Measurements from ENCODE around the gene ANKRD13D. TPM values are rescaled to one million over a fixed set of nuclear protein-coding genes. Genes with fewer than 3 reads are reported as not detected.
A peak's percentile ranks its signal among the peaks of the same experiment; 100 is the strongest.

Gene ANKRD13D
- 9.8 TPM for total RNA-seq

- ATAC-seq (no peak), DNase-seq (ENCODE audit: low spot score) (no peak)
Observed at GRCh38 chr11:67289226-67289650, at the start of gene ANKRD13D. Gene ANKRD13D, plus strand, starts transcription at chr11:67289303. Its CDS starts 158 bp downstream, at chr11:67289461.

GRCh38 chr11:67239783-67240575, 49.1 kb upstream of the ANKRD13D start:
- peak; percentile 94 for ATAC-seq
- DNase-seq (ENCODE audit: low spot score) = peak; percentile 97

- peak; percentile 57 for ATAC-seq
- peak; percentile 75 for DNase-seq (ENCODE audit: low spot score)
Observed at GRCh38 chr11:67240576-67241389, 48.3 kb upstream of the ANKRD13D start.

DNA sequence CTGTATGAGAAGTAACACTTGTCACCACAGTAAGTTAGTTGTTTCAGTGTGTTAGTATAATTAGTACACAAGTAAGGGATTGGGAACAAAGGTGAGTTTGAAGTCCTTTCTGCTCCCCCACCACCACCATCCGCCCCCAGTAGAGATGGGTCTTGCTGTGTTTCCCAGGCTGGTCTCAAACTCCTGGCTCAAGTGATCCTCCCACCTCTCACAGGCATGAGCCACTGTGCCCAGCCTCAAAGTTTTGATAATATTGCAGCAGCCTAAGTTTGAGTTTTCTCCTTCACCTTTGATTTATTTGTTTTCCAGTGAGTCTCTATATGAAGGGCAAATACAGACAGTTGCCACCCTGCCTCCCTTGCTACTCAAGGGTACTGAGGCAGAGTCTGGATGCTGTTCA, 46.6 kb upstream of the ANKRD13D start:
- ATAC-seq = no peak
- no peak for DNase-seq (ENCODE audit: low spot score)

DNA sequence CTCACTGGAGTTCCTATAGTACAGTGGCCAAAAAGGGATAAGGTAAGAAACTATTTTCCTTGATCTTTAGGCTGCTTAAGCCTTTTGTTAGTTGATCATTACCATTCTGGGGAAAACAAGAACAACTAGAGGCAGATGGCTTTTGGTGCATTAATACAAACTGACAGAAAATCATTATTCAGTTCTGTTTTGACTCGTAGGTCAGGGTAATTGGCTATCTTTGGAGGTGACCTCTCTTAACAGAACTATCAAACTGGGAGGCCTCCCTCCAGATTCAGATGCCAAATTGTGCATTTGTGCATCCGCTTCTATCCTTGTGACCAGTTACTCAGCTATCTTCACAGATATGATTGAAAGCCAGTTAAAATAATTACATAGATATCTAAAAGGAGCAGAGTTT, 46.1 kb upstream of the ANKRD13D start:
- ATAC-seq (no peak), DNase-seq (ENCODE audit: low spot score) (no peak)

- ATAC-seq = no peak
- DNase-seq (ENCODE audit: low spot score) = no peak
Observed at GRCh38 chr11:67245046-67245445, 44.1 kb upstream of the ANKRD13D start.

GRCh38 chr11:67247946-67248550, 41.1 kb upstream of the ANKRD13D start:
- no peak for DNase-seq (ENCODE audit: low spot score)
- ATAC-seq = peak; percentile 13

GRCh38 chr11:67248653-67249052, 40.5 kb upstream of the ANKRD13D start:
- DNase-seq (ENCODE audit: low spot score) (peak; percentile 95), ATAC-seq (peak; percentile 91)

DNA sequence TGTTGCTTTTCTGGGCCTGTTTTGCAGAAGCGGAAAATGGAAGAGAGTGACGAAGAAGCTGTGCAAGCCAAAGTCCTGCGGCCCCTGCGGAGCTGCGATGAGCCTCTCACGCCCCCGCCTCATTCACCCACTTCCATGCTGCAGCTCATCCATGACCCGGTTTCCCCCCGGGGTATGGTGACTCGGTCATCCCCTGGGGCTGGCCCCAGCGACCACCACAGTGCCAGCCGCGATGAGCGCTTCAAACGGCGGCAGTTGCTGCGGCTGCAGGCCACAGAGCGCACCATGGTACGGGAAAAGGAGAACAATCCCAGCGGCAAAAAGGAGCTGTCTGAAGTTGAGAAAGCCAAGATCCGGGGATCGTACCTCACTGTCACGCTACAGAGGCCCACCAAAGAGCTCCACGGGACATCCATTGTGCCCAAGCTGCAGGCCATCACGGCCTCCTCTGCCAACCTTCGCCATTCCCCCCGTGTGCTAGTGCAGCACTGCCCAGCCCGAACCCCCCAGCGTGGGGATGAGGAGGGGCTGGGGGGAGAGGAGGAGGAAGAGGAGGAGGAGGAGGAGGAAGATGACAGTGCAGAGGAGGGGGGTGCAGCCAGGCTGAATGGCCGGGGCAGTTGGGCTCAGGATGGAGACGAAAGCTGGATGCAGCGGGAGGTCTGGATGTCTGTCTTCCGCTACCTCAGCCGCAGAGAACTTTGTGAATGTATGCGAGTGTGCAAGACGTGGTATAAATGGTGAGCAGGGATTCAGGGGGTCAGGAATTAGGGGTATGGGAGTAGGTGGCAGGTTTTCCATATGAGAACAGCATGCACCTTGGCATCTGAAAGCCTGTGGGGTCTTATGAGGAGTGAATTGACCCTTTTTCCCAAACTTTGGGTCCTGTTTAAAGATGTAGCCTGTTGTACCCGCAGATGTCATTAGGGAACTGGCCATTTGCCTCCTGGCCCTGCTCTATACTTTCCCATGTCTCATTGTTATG, 38.8 kb upstream of the ANKRD13D start:
- ATAC-seq (no peak), DNase-seq (ENCODE audit: low spot score) (no peak)

GRCh38 chr11:67251841-67252240, 37.3 kb upstream of the ANKRD13D start:
- DNase-seq (ENCODE audit: low spot score) (no peak), ATAC-seq (no peak)

GRCh38 chr11:67252831-67253239, 36.3 kb upstream of the ANKRD13D start:
- DNase-seq (ENCODE audit: low spot score) = no peak
- peak; percentile 24 for ATAC-seq

DNA sequence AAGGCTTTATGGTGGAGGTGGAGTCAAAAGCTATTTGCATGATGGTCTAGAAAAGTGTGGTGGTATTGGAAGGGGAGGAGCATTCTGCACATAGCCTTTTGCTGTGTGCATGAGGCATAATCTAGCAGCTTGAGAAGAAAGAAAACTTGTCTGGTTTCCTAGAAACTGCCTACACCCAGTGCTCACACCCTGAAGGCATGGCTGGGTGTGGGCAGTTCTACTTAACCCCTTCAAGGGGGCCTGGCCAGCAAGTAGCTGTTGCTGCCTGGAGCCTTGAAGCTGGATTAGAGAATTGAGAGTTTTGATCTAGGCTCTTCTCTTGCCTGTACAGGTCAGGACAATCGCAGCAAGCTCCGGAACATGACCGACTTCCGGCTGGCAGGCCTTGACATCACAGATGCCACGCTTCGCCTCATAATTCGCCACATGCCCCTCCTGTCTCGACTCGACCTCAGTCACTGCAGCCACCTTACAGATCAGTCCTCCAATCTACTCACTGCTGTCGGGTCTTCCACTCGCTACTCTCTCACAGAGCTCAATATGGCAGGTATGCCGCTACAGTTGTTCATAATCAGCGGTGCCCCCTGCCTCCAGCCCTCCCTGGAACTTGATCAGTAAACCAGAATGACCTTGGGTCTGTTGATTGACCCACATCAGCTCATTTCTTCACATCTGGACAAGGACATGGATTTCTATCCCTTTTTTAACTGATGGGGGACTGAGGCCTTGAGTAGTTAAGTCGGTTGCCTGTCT, 35.1 kb upstream of the ANKRD13D start:
- ATAC-seq (no peak), DNase-seq (ENCODE audit: low spot score) (peak; percentile 41)

GRCh38 chr11:67254798-67255197, 34.3 kb upstream of the ANKRD13D start:
- ATAC-seq (no peak), DNase-seq (ENCODE audit: low spot score) (peak; percentile 39)

- no peak for ATAC-seq
- peak; percentile 44 for DNase-seq (ENCODE audit: low spot score)
Observed at GRCh38 chr11:67255353-67255752, 33.8 kb upstream of the ANKRD13D start.

GRCh38 chr11:67255864-67256263, 33.2 kb upstream of the ANKRD13D start:
- ATAC-seq (peak; percentile 2), DNase-seq (ENCODE audit: low spot score) (peak; percentile 41)

GRCh38 chr11:67256477-67257135, 32.5 kb upstream of the ANKRD13D start:
- DNase-seq (ENCODE audit: low spot score) (peak; percentile 37), ATAC-seq (no peak)

DNA sequence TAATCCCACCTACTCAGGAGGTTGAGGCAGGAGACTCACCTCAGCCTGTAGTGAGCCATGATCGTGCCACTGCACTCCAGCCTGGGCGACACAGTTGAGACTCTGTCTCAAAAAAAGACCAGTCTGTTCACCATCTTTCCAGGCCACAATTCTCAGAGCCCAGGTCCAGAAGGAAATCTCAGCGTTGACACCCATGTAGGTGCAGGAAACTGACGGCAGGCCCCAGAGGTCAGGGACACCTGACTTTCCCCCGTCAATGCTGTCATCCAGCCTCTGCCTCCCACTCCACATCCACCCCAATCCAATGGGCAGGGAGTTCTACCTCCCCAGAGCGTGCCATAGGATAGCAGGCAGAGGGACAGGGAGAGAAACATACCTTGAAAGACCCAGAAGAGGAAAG, 28.7 kb upstream of the ANKRD13D start:
- ATAC-seq (no peak), DNase-seq (ENCODE audit: low spot score) (no peak)

DNA sequence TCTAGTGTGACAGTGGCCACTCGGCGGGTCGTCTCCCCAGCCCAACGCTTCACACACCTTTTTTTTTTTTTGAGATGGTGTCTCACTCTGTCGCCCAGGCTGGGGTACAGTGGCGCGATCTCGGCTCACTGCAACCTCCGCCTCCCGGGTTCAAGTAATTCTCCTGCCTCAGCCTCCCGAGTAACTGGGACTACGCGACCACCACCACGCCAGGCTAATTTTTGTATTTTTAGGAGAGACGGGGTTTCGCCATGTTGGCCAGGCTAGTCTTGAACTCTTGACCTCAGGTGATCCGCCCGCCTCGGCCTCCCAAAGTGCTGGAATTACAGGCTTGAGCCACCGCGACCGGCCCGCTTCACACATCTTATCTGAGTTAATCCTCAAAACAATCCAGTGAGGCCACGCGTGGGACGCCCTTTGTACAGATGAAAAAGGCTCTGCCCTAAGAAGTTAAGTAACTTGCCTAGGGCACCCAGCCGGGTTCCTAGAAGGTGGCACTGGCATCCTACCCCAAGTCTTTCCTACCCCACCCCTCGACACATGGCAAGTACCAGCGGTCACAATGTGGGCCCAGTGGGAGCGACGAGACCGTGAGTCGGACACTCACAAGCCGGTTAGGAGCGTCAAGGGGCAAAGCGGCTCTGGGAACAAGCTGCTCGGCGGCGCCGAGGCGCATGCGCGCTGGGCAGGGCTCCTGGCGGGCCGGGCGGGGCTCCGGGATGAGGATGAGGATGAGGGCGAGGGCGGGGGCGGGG, 28.0 kb upstream of the ANKRD13D start:
- DNase-seq (ENCODE audit: low spot score) (peak; percentile 78), ATAC-seq (peak; percentile 49)

DNA sequence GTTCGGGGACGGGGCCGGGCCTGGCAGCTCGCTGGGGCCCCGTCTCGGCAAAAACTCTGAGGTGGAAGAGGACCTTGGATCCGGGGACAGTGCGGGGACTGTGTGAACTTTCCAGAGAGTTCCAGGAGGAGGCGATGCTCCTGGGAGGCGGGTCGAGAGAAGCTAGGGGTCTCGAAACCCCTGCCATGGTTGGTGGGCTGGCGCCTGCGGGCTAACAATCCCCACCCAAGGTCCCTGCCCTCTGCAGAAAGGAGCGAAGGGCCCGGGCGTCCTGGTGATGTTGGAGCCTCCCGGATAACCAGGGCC, 27.5 kb upstream of the ANKRD13D start:
- DNase-seq (ENCODE audit: low spot score) = no peak
- no peak for ATAC-seq
